ENCODE data around the gene FKBP14.

Gene FKBP14

DNA sequence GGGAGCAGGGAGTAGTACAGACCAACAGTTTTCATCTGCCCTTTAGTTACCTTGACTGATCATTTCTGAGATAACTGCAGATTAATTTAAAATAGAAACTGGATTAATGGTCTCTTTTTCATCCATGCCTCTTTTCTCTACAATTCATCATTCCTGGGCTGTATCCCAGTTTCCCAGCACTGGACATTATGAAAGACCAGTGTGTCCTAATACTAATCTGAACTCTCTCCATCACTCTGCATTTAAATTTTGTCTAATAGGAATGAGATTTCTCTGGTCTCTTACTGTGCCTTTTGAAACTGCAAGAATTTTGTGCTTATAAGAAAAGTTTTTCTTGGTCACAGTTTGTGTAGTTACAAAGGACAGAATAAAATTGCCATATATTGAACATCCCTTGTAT lies 14.4 kb upstream of the FKBP14 start:
- TF ChIP-seq ARNTL (CRISPR knock-in tag; IDR thresholded peaks at IDR 0.05; ENCODE audit: borderline replicate concordance, low read depth), result no peak
- no peak for TF ChIP-seq TCF4 (CRISPR knock-in tag; IDR thresholded peaks at IDR 0.05; ENCODE audit: borderline replicate concordance)
- TF ChIP-seq, protein P1, sequence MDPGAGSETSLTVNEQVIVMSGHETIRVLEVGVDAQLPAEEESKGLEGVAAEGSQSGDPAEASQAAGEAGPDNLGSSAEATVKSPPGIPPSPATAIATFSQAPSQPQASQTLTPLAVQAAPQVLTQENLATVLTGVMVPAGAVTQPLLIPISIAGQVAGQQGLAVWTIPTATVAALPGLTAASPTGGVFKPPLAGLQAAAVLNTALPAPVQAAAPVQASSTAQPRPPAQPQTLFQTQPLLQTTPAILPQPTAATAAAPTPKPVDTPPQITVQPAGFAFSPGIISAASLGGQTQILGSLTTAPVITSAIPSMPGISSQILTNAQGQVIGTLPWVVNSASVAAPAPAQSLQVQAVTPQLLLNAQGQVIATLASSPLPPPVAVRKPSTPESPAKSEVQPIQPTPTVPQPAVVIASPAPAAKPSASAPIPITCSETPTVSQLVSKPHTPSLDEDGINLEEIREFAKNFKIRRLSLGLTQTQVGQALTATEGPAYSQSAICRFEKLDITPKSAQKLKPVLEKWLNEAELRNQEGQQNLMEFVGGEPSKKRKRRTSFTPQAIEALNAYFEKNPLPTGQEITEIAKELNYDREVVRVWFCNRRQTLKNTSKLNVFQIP (CRISPR knock-in tag; IDR thresholded peaks at IDR 0.05; ENCODE audit: borderline replicate concordance, low read depth), result no peak
- no peak for TF ChIP-seq PPARA (CRISPR knock-in tag; IDR thresholded peaks at IDR 0.05; ENCODE audit: borderline replicate concordance)
- TF ChIP-seq, protein P2, sequence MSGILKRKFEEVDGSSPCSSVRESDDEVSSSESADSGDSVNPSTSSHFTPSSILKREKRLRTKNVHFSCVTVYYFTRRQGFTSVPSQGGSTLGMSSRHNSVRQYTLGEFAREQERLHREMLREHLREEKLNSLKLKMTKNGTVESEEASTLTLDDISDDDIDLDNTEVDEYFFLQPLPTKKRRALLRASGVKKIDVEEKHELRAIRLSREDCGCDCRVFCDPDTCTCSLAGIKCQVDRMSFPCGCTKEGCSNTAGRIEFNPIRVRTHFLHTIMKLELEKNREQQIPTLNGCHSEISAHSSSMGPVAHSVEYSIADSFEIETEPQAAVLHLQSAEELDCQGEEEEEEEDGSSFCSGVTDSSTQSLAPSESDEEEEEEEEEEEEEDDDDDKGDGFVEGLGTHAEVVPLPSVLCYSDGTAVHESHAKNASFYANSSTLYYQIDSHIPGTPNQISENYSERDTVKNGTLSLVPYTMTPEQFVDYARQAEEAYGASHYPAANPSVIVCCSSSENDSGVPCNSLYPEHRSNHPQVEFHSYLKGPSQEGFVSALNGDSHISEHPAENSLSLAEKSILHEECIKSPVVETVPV (CRISPR knock-in tag; IDR thresholded peaks at IDR 0.05), result no peak
- TF ChIP-seq ESRRG (CRISPR knock-in tag; IDR thresholded peaks at IDR 0.05), result no peak
- TF ChIP-seq, protein P3, sequence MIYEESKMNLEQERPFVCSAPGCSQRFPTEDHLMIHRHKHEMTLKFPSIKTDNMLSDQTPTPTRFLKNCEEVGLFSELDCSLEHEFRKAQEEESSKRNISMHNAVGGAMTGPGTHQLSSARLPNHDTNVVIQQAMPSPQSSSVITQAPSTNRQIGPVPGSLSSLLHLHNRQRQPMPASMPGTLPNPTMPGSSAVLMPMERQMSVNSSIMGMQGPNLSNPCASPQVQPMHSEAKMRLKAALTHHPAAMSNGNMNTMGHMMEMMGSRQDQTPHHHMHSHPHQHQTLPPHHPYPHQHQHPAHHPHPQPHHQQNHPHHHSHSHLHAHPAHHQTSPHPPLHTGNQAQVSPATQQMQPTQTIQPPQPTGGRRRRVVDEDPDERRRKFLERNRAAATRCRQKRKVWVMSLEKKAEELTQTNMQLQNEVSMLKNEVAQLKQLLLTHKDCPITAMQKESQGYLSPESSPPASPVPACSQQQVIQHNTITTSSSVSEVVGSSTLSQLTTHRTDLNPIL (CRISPR knock-in tag; IDR thresholded peaks at IDR 0.05; ENCODE audit: low read depth), result no peak
- no peak for TF ChIP-seq TOX (CRISPR knock-in tag; IDR thresholded peaks at IDR 0.05; ENCODE audit: borderline replicate concordance)
- TF ChIP-seq OSR1 (CRISPR knock-in tag; IDR thresholded peaks at IDR 0.05), result no peak
- no peak for TF ChIP-seq ZNF70 (CRISPR knock-in tag; IDR thresholded peaks at IDR 0.05)
- no peak for ATAC-seq

DNA sequence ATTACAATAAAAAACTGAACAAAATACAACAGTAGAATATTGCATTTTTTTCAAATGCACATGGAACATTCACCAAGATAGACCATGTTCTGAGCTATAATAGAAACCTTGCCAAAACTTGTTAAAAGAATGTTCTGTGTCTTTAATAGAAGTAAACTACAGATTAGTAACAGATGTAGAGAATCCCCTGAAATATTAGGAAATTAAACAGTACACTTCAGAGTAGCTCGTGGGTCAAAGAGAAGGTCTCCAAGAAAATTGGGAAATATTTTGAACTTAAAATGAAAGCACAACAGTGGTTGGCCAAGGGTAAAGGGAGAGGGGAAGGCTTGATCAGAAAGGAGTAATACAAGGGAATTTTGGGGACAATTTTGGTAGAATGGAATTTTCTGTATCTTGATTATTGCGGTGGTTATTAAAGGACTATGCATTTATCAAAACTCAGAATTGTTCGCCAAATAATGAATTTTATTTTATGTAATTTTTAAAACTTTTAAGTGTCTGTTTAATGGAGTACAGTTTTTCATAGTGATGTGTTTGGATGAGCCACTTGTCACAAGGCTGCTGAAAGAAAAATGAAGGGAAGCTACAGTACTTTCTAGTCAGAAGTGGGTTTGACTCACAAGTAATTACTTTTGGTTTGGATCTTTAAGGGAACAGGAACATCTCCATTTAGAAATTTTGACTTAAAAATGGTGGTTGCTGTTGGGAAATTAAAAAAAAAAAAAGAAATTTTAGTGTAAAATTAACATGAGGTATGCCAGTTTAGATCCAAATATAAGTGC lies 11.9 kb upstream of the FKBP14 start:
- ATAC-seq, result peak; percentile 81
- TF ChIP-seq, protein P4, sequence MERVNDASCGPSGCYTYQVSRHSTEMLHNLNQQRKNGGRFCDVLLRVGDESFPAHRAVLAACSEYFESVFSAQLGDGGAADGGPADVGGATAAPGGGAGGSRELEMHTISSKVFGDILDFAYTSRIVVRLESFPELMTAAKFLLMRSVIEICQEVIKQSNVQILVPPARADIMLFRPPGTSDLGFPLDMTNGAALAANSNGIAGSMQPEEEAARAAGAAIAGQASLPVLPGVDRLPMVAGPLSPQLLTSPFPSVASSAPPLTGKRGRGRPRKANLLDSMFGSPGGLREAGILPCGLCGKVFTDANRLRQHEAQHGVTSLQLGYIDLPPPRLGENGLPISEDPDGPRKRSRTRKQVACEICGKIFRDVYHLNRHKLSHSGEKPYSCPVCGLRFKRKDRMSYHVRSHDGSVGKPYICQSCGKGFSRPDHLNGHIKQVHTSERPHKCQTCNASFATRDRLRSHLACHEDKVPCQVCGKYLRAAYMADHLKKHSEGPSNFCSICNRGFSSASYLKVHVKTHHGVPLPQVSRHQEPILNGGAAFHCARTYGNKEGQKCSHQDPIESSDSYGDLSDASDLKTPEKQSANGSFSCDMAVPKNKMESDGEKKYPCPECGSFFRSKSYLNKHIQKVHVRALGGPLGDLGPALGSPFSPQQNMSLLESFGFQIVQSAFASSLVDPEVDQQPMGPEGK (CRISPR knock-in tag; IDR thresholded peaks at IDR 0.05; ENCODE audit: borderline replicate concordance), result no peak
- TF ChIP-seq PPARA (CRISPR knock-in tag; IDR thresholded peaks at IDR 0.05; ENCODE audit: borderline replicate concordance) (no peak), ZFP30 (CRISPR knock-in tag; IDR thresholded peaks at IDR 0.05) (no peak), ZFP3 (CRISPR knock-in tag; IDR thresholded peaks at IDR 0.05) (no peak), ZNF565 (CRISPR knock-in tag; conservative IDR thresholded peaks at IDR 0.05; ENCODE audit: low read depth) (no peak), ZC3H10 (CRISPR knock-in tag; IDR thresholded peaks at IDR 0.05) (no peak), ARNTL (CRISPR knock-in tag; IDR thresholded peaks at IDR 0.05; ENCODE audit: borderline replicate concordance, low read depth) (no peak), BACH2 (CRISPR knock-in tag; IDR thresholded peaks at IDR 0.05; ENCODE audit: borderline replicate concordance) (no peak), TOX (CRISPR knock-in tag; IDR thresholded peaks at IDR 0.05; ENCODE audit: borderline replicate concordance) (no peak), ZNF8 (CRISPR knock-in tag; IDR thresholded peaks at IDR 0.05) (no peak)
- TF ChIP-seq, protein P5, sequence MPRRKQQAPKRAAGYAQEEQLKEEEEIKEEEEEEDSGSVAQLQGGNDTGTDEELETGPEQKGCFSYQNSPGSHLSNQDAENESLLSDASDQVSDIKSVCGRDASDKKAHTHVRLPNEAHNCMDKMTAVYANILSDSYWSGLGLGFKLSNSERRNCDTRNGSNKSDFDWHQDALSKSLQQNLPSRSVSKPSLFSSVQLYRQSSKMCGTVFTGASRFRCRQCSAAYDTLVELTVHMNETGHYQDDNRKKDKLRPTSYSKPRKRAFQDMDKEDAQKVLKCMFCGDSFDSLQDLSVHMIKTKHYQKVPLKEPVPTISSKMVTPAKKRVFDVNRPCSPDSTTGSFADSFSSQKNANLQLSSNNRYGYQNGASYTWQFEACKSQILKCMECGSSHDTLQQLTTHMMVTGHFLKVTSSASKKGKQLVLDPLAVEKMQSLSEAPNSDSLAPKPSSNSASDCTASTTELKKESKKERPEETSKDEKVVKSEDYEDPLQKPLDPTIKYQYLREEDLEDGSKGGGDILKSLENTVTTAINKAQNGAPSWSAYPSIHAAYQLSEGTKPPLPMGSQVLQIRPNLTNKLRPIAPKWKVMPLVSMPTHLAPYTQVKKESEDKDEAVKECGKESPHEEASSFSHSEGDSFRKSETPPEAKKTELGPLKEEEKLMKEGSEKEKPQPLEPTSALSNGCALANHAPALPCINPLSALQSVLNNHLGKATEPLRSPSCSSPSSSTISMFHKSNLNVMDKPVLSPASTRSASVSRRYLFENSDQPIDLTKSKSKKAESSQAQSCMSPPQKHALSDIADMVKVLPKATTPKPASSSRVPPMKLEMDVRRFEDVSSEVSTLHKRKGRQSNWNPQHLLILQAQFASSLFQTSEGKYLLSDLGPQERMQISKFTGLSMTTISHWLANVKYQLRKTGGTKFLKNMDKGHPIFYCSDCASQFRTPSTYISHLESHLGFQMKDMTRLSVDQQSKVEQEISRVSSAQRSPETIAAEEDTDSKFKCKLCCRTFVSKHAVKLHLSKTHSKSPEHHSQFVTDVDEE (CRISPR knock-in tag; IDR thresholded peaks at IDR 0.05), result no peak

DNA sequence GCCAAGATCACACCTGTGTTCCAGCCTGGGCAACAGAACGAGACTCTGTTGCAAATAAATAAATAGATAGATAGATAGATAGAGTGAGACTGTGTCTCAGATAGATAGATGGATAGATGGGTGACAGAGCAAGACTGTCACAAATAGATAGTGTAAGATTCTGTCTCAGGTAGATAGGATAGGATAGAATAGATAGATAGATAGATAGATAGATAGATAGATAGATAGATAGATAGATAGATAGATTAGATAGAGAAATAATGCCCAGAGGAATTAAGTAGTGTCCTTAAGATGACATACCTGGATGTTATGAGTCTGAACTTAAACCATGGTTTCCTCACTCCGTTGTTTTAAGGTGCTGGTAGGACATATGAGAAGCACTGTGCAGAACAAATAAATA lies 9.7 kb upstream of the FKBP14 start:
- ATAC-seq, result no peak
- TF ChIP-seq GLIS3 (CRISPR knock-in tag; IDR thresholded peaks at IDR 0.05) (no peak), ISL1 (CRISPR knock-in tag; IDR thresholded peaks at IDR 0.05) (no peak), ZNF70 (CRISPR knock-in tag; IDR thresholded peaks at IDR 0.05) (no peak), ZC3H10 (CRISPR knock-in tag; IDR thresholded peaks at IDR 0.05) (no peak), TCF4 (CRISPR knock-in tag; IDR thresholded peaks at IDR 0.05; ENCODE audit: borderline replicate concordance) (no peak), RARB (CRISPR knock-in tag; IDR thresholded peaks at IDR 0.05) (no peak), ZNF565 (CRISPR knock-in tag; conservative IDR thresholded peaks at IDR 0.05; ENCODE audit: low read depth) (no peak), ARNTL (CRISPR knock-in tag; IDR thresholded peaks at IDR 0.05; ENCODE audit: borderline replicate concordance, low read depth) (no peak)
- TF ChIP-seq, protein P3 (CRISPR knock-in tag; IDR thresholded peaks at IDR 0.05; ENCODE audit: low read depth), result no peak
- TF ChIP-seq, protein P1 (CRISPR knock-in tag; IDR thresholded peaks at IDR 0.05; ENCODE audit: borderline replicate concordance, low read depth), result no peak

Data from SK-N-SH treated with all-trans-retinoic acid at 6 μM for 48 hours (cell line).